Measurements from ENCODE around the gene TRIM50.
"Not testable (repeated sequence)": the region's sequence is repeated elsewhere in the genome, so short reads cannot be mapped to it uniquely, and the experiment has no call there.

Gene TRIM50

DNA sequence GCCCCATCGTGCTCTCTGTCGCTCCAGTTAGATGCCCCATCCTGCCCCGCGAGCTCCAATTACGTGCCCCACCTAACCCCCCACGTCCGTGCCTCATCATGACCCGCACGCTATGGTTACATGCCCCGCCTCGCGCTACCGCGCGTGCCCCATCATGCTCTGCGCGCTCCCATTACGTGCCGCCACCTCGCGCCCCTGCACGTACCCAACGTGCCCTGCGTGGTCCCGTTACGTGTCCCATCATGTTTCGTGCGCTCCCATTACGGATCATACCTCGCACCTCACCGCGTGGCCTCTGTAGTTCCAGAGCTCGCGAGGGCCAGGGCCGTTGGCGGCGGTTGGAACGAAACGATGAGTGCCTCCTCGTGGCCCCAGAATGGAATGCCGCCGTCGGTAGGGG, at the start of gene TRIM50, which contains the start of gene FKBP6:
TRIM50 (minus strand) TSS at position 161 of the 400 bp plus-strand sequence. CDS start 3,295 bp downstream, outside the sequence.
FKBP6 (plus strand) TSS at position 240 of the 400 bp plus-strand sequence. CDS start 268 bp downstream, outside the sequence.
- DNase-seq (ENCODE audit: low spot score): not testable (repeated sequence)

DNA sequence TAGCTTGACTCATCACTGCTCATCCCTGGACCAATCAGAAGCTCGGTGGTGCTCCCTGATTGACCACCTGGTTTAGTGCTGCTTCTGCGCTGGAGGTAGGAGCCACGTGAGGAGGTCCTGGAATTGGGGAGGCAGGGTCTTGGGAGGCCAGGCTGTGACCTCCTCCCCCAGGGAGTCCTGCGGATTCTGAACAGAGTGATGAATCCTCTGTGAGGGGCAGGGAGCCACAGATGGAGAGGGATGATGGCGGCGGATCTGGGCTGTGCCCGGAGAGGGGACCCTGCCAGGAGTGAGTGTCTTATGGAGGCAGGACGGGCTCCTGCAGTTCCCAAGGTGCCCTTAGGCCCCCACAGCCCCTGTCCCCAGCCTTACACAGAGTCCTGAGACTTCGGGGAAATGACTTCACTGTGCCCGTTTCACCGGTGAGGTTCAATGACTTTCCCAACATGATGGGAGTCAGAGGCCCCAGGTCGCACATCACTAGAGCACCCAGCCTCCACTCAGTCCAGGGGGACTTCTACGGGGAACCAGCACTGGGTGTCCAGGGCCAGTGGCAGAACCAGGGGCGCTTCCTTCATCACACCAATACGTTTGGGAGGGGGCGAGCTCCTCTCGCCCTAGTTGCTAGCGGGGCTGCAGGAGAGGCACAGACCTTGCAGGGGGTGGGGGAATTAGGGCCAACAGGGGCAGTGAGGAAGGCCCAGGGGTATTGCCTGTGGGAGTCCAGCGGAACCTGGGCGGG, 49.0 kb upstream of the TRIM50 start:
- no peak for DNase-seq (ENCODE audit: low spot score)

DNA sequence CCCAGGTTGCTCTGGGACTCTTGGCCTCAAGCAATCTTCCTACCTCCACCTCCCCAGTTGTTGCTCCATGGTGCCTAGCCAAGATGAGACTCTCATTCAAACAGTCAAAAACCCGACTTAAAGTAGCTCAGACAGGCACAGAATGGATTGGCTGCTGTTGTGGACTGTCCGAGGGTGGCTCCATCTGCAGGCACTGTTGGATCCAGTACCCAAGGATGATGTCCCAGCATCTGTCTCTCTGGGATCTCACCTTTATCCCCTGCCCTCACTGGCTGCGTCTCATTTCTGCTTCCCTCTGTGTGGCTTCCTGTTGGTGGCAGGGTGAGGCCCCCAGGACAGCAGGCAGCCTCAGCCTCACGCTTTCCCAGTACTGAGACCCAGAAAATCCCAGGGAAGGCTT, 48.4 kb upstream of the TRIM50 start:
- not testable (repeated sequence) for DNase-seq (ENCODE audit: low spot score)

- DNase-seq (ENCODE audit: low spot score): no peak
Measured at GRCh38 chr7:73373741-73374140, 45.9 kb upstream of the TRIM50 start.

DNA sequence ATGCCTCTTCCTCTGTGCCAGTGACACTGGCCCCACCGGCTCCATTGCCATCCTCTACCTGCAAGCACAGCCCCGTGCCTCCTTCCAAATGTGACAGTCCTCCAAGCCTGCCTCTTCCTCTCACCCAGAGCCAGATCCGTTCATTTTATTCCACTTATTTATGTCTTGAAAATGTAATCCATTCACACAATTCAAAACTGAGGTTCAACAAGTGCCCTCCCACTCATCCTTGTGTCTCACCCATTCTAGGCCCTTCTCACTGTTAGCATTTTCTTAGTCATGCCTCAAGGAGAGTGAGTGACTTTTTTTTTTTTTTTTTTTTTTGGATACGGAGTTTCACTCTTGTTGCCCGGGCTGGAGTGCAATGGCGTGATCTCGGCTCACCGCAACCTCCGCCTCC, 41.7 kb upstream of the TRIM50 start:
- no peak for DNase-seq (ENCODE audit: low spot score)

- no peak for DNase-seq (ENCODE audit: low spot score)
Measured at GRCh38 chr7:73369009-73369408, 41.1 kb upstream of the TRIM50 start.

DNA sequence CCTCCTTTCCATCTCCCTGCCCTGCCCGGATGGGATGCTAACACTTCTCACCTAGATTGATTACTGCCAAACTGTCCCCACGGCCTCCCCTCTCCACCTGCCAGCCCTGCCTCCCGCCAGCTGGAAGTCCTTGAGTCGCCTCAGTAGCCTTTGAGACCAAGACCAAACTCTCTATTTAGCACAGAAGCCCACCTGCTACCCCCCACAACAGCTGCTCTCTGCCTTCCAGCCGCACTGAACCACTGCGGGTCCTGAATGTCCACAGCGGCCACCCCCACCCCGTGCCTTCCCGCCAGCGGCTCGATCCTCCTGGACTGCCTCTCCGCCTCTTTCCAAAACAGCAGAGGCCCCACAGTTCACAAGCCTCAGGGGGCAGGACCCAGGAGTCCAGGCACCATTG, 39.1 kb upstream of the TRIM50 start:
- DNase-seq (ENCODE audit: low spot score): no peak

DNA sequence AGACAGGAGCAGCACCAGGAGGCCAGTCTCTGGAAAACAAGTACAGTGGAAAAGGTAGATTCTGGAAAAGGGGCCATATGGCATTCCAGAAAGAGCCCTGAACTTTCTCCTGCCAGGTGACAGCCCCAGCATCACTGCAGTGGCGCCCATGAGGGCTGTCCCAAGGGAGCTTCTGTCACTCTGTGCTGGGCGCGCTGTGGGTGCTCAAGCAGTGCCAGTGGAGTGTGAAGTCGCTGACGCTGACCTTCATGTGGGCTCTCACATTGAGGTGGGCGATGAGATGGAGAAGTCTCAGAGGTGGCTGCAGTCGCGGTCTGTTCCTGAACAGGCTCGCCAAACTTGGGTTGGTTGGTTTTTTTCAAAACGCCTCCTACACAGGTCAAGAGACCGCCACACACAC, 38.2 kb upstream of the TRIM50 start:
- DNase-seq (ENCODE audit: low spot score): no peak

DNA sequence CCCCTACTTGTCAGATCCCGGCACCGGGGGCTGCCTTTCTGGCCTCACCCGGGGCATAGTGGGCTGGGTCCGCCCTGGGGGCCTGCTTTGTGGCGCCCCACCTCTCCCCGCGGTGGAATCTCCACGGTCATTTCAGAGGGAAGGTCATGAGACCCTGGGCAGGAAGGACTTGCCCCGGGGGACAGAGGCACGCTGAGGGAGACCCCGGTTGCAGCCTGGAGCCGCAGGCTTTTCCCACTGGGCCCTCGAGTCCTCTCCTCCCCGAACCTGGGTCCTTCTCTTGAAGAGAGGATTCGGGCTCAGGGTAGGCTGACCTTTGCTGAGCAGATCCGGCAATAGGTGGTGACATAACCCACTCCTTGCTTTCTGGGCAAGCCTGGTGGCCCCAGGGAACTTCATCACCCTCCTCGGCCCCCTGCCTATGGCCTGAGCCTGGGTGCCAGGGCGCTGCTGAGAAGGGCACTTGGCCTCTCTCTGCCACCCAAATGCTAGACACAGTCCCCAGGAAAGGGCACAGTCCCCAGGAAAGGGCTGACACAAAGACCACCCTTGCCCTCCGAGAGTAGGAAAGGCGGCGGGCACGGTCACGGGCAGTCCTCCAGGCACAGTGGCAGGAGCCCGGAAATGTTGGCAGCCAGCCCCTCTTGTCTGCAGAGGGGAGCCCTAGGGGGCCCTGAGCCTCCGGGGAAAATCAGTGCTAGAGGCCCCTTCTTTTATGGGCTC, 36.3 kb upstream of the TRIM50 start:
- no peak for DNase-seq (ENCODE audit: low spot score)

DNA sequence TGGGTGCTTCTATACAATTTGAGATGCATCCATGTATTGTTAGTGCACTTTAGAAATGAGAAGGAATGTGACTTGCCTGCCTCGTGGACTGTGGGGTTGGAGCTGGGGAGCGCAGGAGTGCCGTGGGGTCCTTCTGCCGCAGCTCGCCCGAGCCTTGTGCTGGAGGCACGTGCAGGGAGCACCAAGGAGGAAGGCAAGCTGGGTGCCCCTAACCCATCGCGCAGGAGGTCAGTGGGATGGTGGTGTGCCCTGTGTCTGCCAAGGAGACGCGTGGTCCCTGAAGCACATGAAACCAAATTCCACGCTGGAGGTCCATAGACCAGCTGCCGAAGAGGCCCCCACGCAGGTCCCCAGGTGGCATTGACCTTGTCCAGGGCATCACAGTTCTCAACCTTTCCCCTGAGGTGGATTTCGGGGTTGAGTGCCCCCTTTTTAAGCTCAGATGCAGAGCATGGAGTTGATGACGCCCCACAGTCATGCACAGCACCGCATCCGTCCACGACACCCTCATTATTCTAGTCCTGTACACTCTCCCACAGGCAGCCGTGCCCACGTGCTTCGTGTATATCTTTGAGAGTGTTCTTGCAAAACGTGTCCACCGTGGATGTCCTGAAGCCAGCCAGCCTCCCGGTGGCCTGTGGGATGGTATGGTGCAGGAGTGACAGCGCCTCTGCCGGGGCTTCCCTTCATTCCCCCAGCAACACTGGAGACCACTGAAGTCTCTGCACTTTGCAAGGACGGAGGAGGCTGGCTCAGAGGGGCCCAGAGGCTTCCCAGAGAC, 35.5 kb upstream of the TRIM50 start:
- no peak for DNase-seq (ENCODE audit: low spot score)

- DNase-seq (ENCODE audit: low spot score): not testable (repeated sequence)
Measured at GRCh38 chr7:73360590-73360989, 32.7 kb upstream of the TRIM50 start.

DNA sequence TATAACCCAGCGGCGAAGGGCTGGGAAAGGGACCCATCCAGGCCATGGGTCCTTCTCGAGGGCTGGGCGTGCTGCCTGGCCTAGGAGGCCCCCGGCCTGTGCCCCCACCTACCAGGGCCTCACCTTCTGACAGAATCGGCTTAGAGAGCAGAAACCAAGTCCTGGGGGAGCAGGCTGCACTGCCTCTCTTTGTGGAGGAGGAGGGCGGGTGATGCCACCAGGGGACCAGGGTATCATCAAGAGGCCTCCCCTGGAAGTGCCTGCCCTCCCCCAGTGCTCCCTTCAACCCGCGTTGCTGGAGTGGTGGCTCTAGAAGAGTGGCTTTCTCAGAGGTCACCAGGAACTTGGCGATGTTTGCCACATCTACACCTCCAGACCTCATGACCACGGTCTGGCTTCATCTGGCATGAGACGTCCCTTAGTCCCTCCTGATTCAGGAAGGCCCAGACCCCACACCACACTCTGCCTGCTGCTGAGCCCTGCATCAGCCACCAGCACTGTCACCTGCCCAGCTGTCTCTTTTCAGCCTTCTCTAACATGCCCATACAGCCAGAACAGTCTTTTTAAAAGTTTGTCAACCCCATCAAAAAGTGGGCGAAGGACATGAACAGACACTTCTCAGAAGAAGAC, 32.0 kb upstream of the TRIM50 start:
- no peak for DNase-seq (ENCODE audit: low spot score)

- no peak for DNase-seq (ENCODE audit: low spot score)
Measured at GRCh38 chr7:73359306-73359705, 31.4 kb upstream of the TRIM50 start.

- no peak for DNase-seq (ENCODE audit: low spot score)
Measured at GRCh38 chr7:73358590-73359275, 30.9 kb upstream of the TRIM50 start.

GRCh38 chr7:73356159-73356558, 28.3 kb upstream of the TRIM50 start:
- no peak for DNase-seq (ENCODE audit: low spot score)

GRCh38 chr7:73354821-73355220, 26.9 kb upstream of the TRIM50 start:
- no peak for DNase-seq (ENCODE audit: low spot score)

DNA sequence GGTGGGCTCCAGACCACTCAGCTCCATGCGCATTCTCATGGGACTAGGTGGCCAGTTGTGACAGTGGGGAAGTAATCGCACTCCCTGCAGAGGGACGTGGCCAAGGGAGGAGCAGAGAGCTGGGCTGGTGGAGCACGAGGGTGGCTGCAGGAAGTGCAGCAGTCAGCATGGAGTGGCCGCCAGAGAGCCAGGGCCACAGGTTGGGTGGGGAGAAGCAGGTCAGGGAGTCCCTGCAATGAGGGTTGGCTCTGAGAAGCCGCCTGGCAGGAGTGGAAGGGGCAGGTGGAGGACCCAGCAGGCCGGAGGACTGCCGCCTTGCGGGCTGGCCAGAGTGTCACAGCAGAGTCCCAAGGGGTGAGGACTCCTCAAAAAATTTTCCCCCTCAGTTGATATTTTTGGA, 26.3 kb upstream of the TRIM50 start:
- no peak for DNase-seq (ENCODE audit: low spot score)

DNA sequence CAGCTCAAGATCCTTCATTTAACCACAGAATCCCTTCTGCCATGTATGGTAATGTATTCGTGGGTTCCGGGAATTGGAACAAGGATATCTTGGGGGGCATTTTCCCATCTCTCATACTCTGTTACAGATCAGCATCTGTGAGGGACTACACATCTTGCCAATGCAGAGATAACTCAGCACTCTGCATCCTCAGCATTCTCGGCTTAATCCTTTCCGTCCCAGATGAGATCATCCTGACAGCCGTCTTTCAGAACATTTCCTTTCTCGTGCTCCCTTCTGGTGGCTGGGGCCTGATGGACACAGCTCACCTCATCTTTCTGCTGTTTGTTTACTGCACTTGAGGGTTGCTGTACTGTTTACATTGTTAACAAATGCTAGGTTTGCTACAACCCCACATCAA, 25.4 kb upstream of the TRIM50 start:
- DNase-seq (ENCODE audit: low spot score): no peak

DNA sequence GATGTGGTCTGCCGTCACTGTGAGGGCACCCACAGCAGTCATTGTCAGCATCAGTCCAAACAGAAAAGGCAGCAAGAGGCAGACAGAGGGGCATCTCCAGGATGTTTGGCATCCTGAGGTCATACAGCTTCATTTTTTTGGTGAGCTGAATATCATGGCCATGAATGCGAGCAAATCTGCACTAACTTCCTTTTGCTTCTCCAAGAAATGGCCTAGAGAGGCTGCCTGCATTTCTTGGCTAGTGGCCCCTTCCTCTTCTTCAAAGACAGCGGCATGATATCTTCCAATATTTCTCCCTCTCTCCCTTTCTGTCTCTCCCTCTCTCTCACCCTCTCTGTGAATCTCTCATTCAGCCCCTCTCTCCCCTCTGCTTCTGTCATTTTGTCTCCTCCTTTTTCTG, 24.9 kb upstream of the TRIM50 start:
- DNase-seq (ENCODE audit: low spot score): no peak

DNA sequence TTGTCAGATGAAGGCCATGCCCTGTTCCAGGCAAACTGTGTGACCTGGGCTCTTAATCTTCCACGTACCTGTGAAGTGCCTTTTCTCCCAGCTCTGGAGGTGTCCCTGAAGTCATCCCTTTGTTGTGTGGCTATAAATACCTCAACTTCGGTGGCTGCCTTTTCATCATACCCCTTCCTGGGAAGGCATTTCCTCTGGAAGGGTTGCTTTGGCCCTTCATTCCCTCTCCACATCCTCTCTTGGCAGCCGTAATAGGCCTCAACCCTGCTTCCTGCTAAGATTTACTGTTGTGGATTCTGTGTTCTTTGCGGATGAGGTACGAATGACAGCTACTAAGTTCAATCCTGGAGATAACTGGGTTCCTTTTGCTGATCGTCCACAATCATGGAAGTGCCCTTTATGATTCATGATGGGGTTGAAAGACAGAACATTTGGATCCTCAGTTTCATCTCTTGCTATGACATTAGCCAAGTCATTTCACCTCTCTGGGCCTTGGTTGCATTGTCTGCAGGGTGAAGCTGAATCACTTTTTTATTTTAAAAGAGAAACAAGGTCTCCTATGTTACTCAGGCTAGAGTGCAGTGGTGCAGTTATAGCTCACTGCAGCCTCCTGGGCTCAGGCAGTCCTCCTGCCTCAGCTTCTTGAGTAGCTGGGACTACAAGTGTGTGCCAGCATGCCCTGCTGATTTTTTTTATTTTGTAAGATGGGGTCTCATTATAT, 23.7 kb upstream of the TRIM50 start:
- DNase-seq (ENCODE audit: low spot score): no peak

Measured in CD4-positive, alpha-beta T cell treated with Interleukin-6 at 100 ng/mL for 8 hours (primary cell).